GM23248 (cell line): ENCODE measurements around the gene PARD3B.

Experiments used
- EZH2 ChIP-seq: fragments of 200-600 bp; sonication (generic); IDR thresholded peaks from 2 replicates; pipeline ENCODE4 v1.6.1; 2018; ENCODE audit warnings: antibody characterized with exemption, mild to moderate bottlenecking; ENCODE audit not compliant: insufficient read depth, poor library complexity, severe bottlenecking
- EZH2phosphoT487 ChIP-seq: fragments of 200-600 bp; sonication (generic); IDR thresholded peaks from 2 replicates; pipeline ENCODE4 v1.6.1; 2018; ENCODE audit warnings: antibody characterized with exemption, moderate library complexity, mild to moderate bottlenecking, low read depth; ENCODE audit not compliant: insufficient read depth

DNA sequence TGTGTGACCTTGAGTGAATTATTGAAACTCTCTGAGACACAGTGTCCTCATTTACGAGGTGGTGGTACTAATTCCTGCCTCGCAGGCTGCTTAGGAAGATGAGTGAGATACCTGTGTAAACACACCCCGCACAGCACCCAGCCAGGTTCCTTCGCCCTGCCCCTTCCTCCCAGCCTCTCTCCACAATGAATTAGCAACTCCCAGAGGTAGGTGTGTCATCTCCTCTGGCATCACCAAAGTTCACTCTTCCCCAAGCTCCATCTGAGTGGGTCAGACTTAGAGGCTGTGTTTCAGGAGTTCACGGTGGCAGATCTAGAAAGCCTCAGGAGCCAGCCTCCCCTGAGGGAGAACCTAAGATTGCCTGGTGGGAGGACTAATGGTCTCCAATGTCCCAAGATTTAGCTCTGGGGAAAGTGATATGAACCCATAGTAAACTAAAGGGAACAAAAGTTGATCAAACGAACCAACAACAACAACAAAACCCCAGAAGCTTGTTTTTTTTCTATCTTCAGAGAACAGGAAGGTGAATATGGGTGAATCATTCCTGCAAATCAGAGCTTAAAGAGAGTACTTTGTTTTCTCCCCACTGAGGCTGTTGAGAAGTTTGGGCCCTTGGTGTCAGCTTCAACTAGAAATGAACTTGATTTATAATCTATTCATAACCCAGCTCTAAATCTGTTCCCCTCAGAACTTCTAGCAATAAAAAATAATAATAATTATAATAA, 1092.7 kb downstream of the PARD3B start:
- TF ChIP-seq EZH2 (no peak), EZH2phosphoT487 (no peak)
